ENCODE measurements around the gene XPO4.

The XPO4 gene

DNA sequence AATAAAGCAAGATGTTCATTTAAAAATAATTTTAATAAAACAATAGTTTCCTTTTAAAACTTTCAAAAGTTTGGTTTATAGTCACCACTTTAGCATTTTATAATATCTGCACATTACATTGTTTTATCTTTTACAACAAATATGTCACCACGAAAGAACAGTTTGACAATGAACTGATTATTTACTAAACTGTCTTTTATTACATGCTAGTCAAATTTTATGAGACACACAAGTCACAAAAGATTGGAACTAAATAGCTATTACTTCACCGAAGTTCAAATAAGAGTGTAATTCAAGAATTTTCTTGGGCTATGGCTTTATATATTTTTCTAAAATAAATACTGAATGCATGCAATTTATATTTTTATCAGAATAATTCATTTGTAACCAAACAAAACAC is 71.3 kb downstream of the XPO4 start:
- FAIRE-seq (no peak), DNase-seq (ENCODE audit: insufficient read length, low spot score) (no peak)

DNA sequence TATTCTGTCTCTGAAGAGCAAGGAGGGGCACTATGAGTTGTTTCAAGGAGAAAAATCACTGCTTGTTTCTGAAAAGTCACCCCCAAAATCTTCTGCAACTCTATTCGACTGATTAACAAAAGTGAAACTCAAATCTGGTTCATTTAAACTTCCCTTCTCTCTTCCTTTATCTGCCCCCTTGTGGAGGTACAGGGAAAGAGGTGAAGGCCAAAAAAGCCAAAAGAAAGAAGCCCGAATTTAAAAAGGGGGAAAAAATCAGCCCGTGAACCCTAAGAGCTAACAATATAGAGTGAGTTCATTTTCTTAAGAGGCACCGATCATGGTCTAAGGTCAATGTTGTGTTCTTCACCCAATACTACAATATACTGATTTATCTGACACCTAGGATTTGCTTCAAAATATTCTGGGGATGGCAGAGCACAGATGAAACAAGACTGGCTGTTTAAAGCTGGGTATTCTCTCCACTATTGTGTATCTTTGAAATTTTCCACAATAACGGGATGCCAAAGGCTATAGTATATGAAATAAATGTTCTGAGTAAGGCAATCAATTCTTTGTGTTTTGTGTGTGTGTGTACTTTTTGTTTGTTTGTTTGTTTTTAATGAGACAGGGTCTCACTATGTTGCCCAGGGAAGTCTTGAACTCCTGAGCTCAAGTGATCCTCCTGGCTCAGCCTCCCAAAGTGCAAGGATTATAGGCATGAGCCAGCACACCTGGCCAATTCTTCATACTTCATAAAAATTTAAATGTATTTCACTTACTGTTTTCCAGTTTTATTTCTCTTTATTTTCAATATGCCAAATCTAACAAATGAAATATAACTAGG is 73.8 kb downstream of the XPO4 start:
- FAIRE-seq (peak; percentile 90), DNase-seq (ENCODE audit: insufficient read length, low spot score) (peak; percentile 7)

DNA sequence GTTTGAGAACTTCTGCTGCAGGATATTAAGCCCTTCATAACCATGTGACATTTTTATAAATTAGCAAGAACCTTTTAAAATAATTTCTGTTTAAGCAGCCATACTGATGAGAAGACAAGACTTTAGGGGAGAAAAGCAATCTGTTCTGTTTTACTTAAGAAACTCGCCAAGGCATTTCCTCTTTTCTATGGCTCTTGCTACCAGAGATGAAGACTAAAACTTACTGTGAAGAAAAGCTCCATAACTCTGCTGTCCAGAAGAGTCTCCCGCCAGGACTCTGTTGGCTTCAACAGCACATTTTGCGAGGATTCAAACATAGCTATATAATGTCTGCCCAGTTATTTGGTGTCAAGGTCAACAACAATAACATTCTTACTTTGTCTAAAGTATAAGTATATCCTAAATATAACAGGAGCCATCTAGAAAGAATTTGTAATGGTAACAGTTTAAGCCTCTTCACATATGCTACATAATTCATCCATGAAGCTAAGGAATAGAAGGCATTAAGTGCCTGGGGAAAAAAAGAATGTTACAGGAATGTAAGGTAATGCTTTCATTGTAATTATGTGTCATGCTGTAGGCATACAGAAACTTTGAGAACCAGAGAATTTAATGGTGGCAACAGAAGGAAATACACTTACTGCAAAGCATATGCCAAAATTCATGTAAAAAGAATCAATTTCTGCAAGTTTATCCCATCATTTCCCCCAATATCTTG is 75.5 kb downstream of the XPO4 start:
- DNase-seq (ENCODE audit: insufficient read length, low spot score), result no peak
- no peak for FAIRE-seq

DNA sequence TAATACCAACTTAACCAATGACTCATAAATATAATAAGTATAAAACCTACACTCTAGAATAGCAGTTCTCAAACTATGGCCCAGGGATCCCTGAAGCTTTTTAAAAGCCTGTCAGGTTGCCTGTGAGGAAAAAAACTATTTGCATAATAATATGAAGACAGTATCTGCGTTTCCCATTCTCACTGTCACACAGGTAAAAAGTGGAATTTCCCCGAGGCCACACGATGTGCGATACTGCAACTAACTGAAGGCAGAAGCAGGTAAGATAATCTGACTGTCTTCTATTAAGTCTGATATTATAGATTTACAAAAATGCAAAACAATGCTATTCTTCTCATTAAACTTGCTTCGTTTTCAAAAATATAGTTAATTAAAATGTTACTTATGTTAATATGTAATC is 76.2 kb downstream of the XPO4 start:
- FAIRE-seq, result peak; percentile 4
- no peak for DNase-seq (ENCODE audit: insufficient read length, low spot score)

DNA sequence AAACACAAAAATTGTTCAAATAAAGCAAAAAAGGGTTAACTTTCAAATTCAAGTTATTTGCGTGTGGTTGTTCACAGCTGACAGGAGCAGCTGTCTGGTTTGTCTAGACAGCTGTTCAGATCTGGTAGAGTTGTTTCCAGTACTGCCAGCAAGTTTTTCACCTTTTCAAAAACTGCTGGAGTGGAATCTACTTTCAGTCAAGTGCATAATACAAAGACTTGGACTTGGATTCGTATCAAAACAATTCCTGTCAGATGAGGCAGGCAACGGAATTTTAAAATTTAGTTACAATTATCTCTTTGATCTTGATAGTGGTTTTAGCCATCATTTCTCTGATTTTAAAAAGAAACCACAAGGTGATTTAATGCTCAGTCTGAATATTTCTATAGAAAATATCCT is 77.1 kb downstream of the XPO4 start:
- FAIRE-seq (peak; percentile 79), DNase-seq (ENCODE audit: insufficient read length, low spot score) (no peak)

DNA sequence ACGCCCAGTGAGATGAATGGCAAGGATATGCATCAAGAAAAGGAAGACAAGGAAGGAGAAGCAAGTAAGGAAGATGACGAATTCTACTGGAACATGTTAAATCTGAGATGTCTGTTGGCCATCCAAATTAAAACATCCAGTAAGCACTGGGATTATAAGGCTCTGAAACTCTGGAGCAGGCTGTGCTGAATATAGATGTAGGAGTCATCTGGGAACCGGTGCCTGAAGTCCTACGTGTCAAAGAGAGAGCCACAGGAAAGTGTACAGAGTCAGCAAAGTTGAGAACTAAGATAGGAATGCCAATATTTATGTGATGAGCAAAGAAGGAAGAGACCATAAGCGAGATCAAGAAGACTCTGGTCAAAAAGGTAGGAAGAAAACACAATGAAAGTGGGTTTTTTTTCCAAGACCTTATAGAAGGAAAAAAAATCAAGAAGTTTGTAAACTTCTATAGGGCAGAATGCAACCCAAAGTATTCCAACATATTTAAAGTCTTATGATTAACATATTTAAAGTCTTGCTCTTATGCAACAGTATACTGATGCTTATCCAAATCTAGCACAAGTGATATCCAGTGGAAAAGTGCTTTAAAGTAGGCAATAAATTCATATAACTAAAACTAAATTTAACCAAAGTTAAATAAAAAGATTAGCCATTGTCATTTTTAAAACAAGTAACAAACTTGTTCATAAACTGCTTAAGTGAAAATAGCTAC is 77.6 kb downstream of the XPO4 start:
- FAIRE-seq, result no peak

DNA sequence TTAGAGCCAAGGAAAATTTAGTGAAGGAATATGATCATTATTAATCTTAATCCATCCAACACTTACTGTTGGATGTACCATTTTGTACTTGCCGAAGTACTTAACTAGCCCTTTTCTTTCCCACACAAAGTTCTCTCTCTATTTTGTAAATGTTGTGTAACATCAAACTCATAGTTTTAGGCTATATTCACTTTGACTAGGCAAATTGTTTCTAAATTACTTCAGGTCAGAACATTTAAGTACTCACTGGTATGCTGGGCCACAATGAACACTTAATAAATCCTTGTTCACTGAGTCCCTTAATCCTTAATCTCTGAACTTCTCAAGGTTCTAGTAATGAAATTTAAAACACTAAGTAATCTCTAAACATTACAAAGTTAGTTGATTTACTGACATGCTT is 79.5 kb downstream of the XPO4 start:
- FAIRE-seq (no peak), DNase-seq (ENCODE audit: insufficient read length, low spot score) (no peak)

More for the DNA sequence above, 77.6 kb downstream of the XPO4 start:
- no peak for DNase-seq (ENCODE audit: insufficient read length, low spot score)

DNA sequence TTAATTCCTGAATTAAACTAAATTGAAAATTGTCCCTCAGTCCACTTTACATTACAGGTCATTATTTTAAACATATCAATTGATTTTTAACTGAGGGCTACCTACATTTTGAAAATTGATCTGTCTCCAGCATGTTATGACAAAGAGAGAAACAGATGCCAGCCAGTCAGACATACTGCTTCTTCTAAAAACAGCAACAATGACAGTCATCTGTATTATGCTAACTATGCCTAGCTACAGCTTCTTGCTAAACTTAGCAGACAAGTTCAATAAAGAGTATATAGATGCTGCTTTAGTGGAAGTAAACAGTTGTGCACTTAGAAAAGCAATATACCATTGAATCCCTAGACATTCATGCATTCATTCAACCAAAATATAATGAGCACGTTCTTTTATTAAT is 80.1 kb downstream of the XPO4 start:
- FAIRE-seq (no peak), DNase-seq (ENCODE audit: insufficient read length, low spot score) (no peak)

DNA sequence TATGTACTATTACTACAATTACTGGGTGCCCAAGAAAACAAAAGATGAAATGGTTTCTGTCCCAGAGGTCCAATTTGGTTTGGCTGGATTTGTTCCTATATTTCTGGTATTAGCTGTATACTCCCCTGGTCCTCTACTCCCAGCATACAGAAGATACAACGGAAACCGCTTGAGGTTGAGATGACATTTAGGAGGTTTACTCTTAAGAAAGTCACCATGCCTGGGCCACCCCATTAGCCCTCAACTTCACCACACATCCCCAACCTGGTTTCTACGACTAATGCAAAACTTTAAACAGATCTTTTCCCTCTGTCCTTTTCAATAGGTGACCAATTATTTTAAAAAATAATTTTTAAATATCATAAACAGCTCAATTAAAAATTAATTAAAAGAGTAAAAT is 82.8 kb downstream of the XPO4 start:
- FAIRE-seq, result no peak
- DNase-seq (ENCODE audit: insufficient read length, low spot score), result no peak

DNA sequence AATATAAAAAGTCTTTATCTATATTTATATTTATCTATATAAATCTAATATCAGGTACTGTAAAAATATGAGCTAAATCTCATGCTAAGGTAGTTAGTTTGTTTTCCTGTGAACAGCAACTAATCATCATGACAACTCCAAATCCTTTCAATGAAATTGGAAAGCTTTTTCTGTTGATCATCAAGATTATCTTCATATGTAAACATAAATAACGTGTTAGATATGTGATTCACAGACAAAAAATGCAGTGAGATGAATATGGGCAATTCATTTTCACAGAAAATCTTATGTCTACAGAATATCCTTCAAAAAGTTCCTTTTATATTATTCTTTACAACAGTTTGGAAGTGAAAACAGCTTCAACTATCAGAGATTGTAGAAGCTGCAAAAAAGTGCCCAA is 87.1 kb downstream of the XPO4 start:
- DNase-seq (ENCODE audit: insufficient read length, low spot score) (no peak), FAIRE-seq (no peak)

DNA sequence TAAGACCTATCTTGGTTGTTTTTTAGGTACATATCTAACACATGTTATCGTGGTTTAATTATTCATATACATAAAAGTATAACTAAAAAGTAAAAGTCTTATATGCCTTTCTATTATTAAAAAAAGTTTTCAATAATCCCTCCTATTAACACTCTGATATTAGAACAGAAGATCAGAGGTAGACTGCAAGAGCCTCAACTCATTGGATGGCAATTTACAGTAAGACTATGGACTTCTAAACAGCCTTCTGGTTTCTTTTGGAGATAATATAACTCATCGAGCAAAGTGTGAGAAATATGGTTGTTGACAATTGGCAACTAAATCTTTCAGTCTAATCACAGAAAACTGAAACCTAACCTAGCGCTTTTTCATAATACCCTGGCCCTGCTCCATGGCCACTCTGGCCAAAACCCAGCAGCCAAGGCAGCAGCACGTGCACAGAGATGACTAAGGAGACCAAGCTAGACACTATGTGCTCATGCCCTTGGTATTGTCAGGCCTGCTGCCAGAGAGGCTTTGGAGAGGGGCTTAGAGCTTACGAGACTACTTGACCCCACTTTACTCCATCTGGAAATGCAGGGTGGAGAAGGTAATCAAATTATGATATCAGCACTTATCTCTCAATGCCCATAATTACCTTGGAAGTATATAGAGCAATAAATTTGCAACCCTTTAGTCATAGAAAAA is 88.2 kb downstream of the XPO4 start:
- DNase-seq (ENCODE audit: insufficient read length, low spot score) (no peak), FAIRE-seq (no peak)

DNA sequence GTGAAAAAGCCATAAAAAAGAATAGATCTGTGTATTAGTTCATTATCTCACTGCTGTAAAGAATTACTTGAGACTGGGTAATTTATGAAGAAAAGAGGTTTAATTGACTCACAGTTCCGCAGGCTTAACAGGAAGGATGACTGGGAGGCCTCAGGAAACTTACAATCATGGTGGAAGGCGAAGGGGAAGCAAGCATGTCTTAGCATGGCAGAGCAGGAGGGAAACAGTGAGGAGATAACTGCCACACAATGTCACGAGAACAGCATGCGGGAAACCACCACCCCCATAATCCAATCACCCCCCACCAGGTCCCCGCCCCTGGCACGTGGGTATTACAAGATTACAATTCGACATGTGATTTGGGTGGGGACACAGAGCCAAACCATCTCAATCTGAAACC is 89.7 kb downstream of the XPO4 start:
- FAIRE-seq (no peak), DNase-seq (ENCODE audit: insufficient read length, low spot score) (no peak)

DNA sequence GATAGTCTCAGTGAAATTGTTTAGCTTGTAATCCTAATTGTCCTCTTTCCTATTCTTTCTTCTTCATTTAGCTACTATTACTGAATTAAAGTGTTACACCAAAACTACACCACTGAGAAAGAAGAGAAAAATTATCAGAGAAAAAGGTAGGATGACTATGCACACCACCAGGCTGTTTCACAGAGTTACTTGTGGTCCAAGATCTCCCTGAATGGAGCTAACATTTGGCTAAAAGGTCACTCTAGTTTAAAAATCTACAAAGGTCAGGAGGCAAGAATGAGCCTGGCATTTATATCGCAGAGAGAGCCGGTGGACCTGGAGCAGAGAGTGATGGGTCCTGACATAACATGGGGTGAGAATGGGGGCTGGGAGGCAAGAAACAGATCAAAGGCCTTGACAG is 91.7 kb downstream of the XPO4 start:
- DNase-seq (ENCODE audit: insufficient read length, low spot score), result no peak
- peak; percentile 18 for FAIRE-seq

DNA sequence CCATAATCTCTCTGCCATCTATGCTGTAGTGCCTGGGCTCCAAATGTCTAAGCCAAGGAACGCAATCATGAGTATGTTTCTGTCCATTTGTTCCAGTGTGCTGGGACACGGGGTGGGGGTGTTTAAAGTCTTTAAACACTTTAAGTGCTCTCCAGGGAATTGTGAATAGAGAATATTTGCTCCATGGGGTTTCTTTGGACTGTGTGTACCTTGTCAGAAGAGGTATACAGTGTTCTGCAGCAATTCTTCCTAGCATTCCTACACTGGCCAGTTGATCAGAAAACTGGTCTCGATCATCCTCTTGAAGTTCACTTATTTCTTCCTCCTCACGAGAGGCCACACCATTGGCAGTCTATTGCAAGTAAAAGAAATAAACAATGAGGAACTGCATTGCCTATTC is 93.7 kb downstream of the XPO4 start:
- DNase-seq (ENCODE audit: insufficient read length, low spot score), result no peak
- no peak for FAIRE-seq

DNA sequence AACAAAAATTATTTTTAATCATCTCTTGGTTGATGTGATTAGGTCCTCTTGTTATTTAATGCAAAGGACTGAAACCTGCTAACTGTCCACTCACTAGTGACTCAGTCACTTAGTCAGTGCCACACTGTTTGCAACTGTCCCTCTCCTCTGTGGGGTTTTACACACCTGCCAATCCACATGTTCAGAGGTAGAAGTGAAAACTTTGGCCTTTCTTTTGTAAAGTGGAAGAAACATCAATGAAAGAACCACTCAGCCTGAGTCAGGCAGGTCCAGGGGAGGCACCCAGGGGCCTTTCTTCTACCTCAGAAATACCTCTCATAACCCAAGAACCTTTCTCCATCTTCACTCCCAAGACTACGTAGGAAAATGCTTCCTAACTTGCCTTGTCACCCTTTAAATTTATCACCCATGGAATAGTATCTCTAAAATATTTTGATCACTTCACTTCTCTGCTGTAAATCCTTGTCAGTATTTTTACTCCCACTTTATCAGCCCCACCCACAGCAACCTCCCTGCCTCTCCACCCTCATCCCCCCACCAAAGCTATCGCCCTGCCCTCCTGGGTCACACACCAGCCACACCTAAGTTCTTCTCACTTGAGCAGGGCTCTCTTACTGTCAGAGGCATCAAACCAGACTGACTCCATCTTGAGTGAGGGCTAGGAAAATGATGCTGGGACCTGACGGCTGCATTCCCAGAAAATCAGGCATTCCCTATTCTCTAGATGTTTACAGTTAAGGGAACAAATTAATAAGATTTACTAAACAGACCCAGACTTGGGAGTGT is 99.2 kb downstream of the XPO4 start:
- DNase-seq (ENCODE audit: insufficient read length, low spot score), result no peak
- no peak for FAIRE-seq

DNA sequence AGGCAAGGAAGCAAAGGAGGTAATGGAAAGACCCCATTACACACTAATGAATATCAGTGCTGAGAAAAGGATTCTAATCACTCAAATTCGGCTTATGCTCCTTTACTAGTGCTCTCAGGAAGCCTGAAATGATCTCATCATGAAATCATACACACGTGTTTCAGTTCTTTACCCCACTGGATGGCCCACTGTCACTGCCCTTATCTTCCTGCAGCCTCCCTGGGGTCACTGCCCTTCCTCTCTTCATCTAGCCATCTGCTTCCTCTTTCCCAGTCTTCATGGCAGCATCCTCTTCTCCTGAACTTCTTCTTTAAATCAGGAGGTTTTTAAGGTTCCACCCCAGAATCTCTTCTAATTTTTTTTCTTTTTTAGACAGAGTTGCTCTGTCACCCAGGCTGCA is 100.8 kb downstream of the XPO4 start:
- FAIRE-seq, result no peak
- DNase-seq (ENCODE audit: insufficient read length, low spot score), result no peak

DNA sequence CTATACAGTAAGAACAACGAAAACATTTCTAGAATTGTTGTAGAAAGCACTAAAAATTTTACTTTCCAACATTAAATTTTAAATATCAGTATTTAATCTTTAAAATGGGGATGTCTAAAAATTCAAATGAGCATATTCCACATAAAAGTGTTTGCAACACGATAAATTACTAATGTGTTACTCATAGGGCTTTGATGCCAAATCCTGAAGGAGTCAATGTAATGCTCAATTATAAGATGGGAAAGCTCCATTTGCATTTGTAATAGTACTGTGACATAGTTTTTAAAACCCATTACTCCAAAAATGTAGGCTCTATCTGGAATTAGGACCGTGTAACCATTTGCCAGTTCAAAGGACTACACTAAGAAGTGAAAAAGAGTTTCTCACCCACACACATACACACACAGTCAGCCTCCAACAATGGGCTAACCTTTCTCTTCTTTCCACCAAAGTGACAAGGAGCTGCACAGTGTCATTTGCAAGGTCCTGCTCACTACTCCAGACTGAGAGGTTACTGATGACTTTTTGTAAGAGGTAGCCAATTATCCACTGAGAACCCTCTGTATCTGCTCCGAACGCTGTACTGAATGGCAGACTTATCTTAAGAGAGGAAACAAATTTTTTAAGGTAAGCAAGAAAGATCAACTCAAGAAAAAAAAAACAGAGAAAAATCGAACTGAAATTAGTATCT is 102.7 kb downstream of the XPO4 start:
- no peak for DNase-seq (ENCODE audit: insufficient read length, low spot score)
- no peak for FAIRE-seq

DNA sequence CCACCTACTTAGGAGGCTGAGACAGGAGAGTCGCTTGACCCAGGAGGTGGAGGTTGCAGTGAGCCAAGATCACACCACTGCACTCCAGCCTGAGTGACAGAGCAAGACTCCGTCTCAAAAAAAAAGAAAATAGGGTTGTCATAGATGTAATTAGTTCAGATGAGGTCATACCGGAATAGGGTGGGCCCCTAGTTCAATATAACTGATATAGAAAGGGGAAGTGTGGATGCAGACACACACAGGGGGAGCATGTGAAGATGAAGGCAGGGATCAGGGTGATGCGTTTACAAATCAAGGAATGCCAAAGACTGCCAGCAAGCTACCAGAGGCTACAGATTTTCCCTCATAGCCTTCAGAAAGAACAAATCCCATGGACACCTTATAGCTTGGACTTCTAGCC is 104.5 kb downstream of the XPO4 start:
- DNase-seq (ENCODE audit: insufficient read length, low spot score) (no peak), FAIRE-seq (no peak)

DNA sequence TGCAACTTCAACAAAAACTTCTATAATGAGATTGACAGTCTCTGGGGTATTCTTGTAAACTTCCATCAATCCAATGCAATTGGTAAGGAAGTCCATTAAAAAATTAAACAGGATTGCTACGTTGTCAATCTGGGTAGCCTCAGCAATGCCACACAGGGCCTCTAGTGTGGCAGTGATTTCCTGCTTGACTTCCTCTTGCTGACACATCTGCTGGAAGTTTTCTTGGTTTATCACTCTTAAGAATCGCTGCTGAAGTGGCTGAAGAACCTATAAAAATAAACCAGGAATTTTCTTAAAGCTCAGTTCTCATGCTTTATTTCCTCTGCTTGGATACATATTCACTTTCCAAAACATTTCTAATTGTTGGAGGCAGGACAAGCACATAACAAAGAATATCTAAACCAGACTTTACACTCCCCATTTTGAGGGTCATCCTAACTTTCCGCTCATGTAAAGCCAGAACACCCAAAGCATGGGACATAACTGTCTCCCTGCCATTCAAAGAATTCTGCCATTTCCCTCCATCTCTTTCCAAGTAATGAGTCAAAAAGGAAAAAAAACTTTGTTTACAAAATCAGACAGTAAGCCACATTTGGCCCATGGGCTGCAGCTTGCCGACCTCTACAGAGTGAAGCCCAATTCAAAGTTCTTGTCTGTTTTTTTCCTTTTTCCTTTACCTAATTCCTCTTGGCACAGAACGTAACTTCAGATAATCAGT is 105.6 kb downstream of the XPO4 start:
- no peak for DNase-seq (ENCODE audit: insufficient read length, low spot score)
- FAIRE-seq, result peak; percentile 21

Data from GM19239 (cell line).